ENCODE measurements around the gene SEPTIN5.

The SEPTIN5 gene

GRCh38 chr22:19703869-19704268, 10.4 kb upstream of the SEPTIN5 start:
- no peak for TF ChIP-seq JUND (IDR thresholded peaks at IDR 0.05; ENCODE audit: low read depth)
- DNase-seq (ENCODE audit: low read depth in 1 of 2, low spot score in 1 of 2) = no peak
- in situ Hi-C loops (cut with HindIII; ENCODE audit: low pct_unique_long_range_greater_than_20kb, low sequenced_read_pairs) = no loop called here

- DNase-seq (ENCODE audit: low read depth in 1 of 2, low spot score in 1 of 2) = no peak
- TF ChIP-seq JUND (IDR thresholded peaks at IDR 0.05; ENCODE audit: low read depth) = no peak
- in situ Hi-C loops (cut with HindIII; ENCODE audit: low pct_unique_long_range_greater_than_20kb, low sequenced_read_pairs) = no loop called here
These were observed 9.8 kb upstream of the SEPTIN5 start for GRCh38 chr22:19704355-19705015.

GRCh38 chr22:19705181-19705934, 8.9 kb upstream of the SEPTIN5 start:
- DNase-seq (ENCODE audit: low read depth in 1 of 2, low spot score in 1 of 2) = no peak

GRCh38 chr22:19706661-19707151, 7.6 kb upstream of the SEPTIN5 start:
- DNase-seq (ENCODE audit: low read depth in 1 of 2, low spot score in 1 of 2) = no peak
- in situ Hi-C loops (cut with HindIII; ENCODE audit: low pct_unique_long_range_greater_than_20kb, low sequenced_read_pairs) = no loop called here
- TF ChIP-seq JUND (IDR thresholded peaks at IDR 0.05; ENCODE audit: low read depth) = no peak

More at GRCh38 chr22:19705181-19705934, 8.9 kb upstream of the SEPTIN5 start:
- TF ChIP-seq JUND (IDR thresholded peaks at IDR 0.05; ENCODE audit: low read depth) = no peak
- in situ Hi-C loops (cut with HindIII; ENCODE audit: low pct_unique_long_range_greater_than_20kb, low sequenced_read_pairs) = no loop called here

GRCh38 chr22:19707347-19708290, 6.7 kb upstream of the SEPTIN5 start:
- no peak for DNase-seq (ENCODE audit: low read depth in 1 of 2, low spot score in 1 of 2)
- in situ Hi-C loops (cut with HindIII; ENCODE audit: low pct_unique_long_range_greater_than_20kb, low sequenced_read_pairs) = no loop called here
- TF ChIP-seq JUND (IDR thresholded peaks at IDR 0.05; ENCODE audit: low read depth) = no peak

- DNase-seq (ENCODE audit: low read depth in 1 of 2, low spot score in 1 of 2) = no peak
- TF ChIP-seq JUND (IDR thresholded peaks at IDR 0.05; ENCODE audit: low read depth) = no peak
- in situ Hi-C loops (cut with HindIII; ENCODE audit: low pct_unique_long_range_greater_than_20kb, low sequenced_read_pairs) = no loop called here
These were observed 5.8 kb upstream of the SEPTIN5 start for GRCh38 chr22:19708321-19709011.

GRCh38 chr22:19709063-19709769, 5.1 kb upstream of the SEPTIN5 start:
- no peak for TF ChIP-seq JUND (IDR thresholded peaks at IDR 0.05; ENCODE audit: low read depth)
- DNase-seq (ENCODE audit: low read depth in 1 of 2, low spot score in 1 of 2) = peak in 1 of 2 experiments; percentile 27
- in situ Hi-C loops (cut with HindIII; ENCODE audit: low pct_unique_long_range_greater_than_20kb, low sequenced_read_pairs) = no loop called here

GRCh38 chr22:19710020-19710768, 4.1 kb upstream of the SEPTIN5 start:
- no peak for TF ChIP-seq JUND (IDR thresholded peaks at IDR 0.05; ENCODE audit: low read depth)
- DNase-seq (ENCODE audit: low read depth in 1 of 2, low spot score in 1 of 2) = no peak
- in situ Hi-C loops (cut with HindIII; ENCODE audit: low pct_unique_long_range_greater_than_20kb, low sequenced_read_pairs) = no loop called here

GRCh38 chr22:19710769-19711106, 3.6 kb upstream of the SEPTIN5 start:
- TF ChIP-seq JUND (IDR thresholded peaks at IDR 0.05; ENCODE audit: low read depth) = no peak
- in situ Hi-C loops (cut with HindIII; ENCODE audit: low pct_unique_long_range_greater_than_20kb, low sequenced_read_pairs) = no loop called here
- DNase-seq (ENCODE audit: low read depth in 1 of 2, low spot score in 1 of 2) = no peak

- TF ChIP-seq JUND (IDR thresholded peaks at IDR 0.05; ENCODE audit: low read depth) = no peak
- in situ Hi-C loops (cut with HindIII; ENCODE audit: low pct_unique_long_range_greater_than_20kb, low sequenced_read_pairs) = no loop called here
These were observed 1.1 kb upstream of the SEPTIN5 start for GRCh38 chr22:19713245-19713644.

More at GRCh38 chr22:19713245-19713644, 1.1 kb upstream of the SEPTIN5 start:
- DNase-seq (ENCODE audit: low read depth in 1 of 2, low spot score in 1 of 2) = no peak
